22Rv1 (cell line): ENCODE data around the gene RNF225.

Experiments used
- CTCF ChIP-seq: fragments of 450-650 bp; IDR thresholded peaks from 2 replicates; pipeline ENCODE4 v1.5.1; 2017; ENCODE audit warnings: mild to moderate bottlenecking
- ZFX ChIP-seq: fragments of 450-650 bp; IDR thresholded peaks from 2 replicates; pipeline ENCODE4 v1.6.1; 2017; ENCODE audit warnings: antibody characterized with exemption, borderline replicate concordance

DNA sequence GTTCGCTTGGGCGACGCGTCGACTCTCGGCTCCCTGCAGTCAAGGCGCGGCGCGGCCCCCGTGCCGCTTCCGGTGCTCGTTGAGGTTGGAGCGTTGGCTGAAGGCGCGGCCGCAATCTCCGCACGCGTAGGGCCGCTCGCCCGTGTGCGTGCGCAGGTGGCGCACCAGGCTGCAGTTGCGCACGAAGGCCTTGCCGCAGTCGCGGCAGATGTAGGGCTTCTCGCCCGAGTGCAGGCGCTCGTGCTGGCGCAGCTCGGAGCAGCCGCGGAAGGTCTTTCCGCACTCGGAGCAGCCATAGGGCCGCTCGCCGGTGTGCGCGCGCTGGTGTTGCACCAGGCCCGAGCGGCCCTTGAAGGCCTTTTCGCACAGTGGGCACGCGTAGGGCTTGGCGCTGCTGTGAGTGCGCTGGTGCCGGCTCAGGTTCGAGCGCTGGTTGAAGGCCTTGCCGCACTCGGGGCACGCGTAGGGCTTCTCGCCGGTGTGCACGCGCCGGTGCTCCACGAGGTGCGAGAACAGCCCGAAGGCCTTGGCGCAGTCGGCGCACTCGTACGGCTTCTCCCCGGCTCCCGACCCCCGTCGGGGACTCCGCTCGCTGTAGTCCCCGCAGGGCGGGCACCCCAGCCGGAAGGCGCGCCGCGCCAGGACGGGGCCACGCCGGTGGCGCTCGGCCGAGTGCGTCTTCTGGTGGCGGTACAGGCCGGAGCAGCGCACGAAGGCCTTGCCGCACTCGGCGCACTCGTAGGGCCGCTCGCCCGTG is 27.6 kb upstream of the RNF225 start:
- no peak for TF ChIP-seq CTCF
- TF ChIP-seq ZFX, result no peak
